NCI-H748 treated with DMSO at 0.1 percent for 48 hours (cell line): Measurements from ENCODE around the gene IGF1.

ENCODE experiments used
- DNase-seq: peaks from one replicate; lab custom pipeline; 2025; lab: John Stamatoyannopoulos, UW

IGF1 gene

DNA sequence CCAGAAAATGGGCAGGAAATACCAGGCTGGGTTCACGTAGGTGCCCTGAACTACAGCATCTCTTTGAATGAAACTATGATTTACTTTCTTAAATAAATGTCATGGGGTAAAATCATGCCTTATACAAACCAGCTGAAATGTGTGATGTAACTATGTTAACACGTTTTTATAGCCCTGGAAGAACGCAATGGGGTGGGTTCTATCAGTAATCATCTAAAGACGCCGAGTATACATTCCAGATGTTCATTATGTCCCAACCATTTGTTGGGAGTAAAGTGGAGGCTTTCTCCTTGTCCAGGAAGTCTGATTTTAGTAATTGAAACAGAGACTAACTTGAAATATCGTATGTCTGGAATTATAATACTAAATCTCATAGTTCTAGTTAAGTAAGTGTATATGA is 16.2 kb upstream of the IGF1 start:
- DNase-seq: no peak

DNA sequence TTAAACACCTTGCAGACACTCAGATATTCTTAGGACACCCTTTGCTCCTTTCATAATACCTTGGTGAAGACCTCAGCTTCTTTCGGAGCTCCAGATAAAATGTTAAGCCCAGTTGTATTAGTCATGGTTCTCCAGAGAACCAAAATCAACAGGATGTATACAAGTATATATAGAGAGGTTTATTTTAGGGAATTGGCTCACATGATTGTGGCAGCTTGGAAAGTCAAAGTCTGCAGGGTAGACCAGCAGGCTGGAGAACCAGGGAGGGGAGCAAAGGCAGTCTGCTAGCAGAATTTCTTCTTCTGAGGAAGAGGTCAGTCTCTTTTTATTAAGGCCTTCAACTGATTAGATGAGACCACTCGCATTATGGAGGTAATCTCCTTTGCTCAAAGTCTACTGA is 6.9 kb upstream of the IGF1 start:
- no peak for DNase-seq

GRCh38 chr12:102486153-102486552 is 5.8 kb upstream of the IGF1 start:
- DNase-seq: no peak

DNA sequence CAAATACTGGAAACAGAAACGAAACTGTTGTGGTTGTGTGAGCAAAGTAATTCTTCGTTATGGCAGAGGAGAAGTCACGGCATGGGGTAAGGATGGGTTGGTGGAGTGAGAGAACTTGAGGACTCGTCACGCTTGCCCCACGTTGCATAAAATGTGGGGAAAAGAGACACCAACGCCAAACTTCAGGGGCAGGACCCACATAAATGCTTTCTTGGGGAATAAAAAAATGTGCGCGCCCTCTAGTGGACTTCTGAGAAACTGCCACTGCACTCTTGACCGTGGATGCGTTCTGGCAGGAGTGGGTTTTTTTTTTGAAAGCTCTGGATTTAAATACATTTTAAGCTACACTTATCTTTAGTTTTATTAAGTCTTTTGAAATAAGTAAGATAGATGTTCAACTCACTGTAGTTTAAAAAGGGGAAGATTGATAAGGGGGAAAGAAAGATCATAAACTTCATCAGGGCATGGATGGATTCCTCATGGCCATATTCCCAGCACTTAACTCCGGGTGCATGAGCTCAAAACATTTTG is 4.1 kb upstream of the IGF1 start:
- peak; percentile 44 for DNase-seq

DNA sequence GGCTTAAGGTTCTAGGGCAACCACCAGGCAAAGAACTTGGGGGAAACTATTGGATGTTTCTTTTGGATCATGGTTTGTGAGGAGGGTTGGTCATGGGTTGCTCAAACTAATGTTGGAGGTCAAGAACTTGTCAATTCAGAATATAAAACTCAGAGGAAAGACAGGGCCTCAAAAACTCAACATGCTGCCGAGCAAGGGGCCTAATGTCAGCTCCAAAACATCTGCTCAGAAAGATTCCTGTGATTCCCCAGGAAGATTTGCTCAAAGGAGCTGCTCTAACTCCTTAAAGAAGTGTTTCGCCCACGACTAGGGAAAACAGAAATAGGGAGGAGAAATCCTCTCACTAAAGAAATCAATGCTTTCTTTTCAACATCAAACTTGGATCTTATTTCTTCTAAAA is 3.7 kb upstream of the IGF1 start:
- DNase-seq: no peak

- no peak for DNase-seq
Measured at GRCh38 chr12:102483466-102483865, 3.1 kb upstream of the IGF1 start.

DNA sequence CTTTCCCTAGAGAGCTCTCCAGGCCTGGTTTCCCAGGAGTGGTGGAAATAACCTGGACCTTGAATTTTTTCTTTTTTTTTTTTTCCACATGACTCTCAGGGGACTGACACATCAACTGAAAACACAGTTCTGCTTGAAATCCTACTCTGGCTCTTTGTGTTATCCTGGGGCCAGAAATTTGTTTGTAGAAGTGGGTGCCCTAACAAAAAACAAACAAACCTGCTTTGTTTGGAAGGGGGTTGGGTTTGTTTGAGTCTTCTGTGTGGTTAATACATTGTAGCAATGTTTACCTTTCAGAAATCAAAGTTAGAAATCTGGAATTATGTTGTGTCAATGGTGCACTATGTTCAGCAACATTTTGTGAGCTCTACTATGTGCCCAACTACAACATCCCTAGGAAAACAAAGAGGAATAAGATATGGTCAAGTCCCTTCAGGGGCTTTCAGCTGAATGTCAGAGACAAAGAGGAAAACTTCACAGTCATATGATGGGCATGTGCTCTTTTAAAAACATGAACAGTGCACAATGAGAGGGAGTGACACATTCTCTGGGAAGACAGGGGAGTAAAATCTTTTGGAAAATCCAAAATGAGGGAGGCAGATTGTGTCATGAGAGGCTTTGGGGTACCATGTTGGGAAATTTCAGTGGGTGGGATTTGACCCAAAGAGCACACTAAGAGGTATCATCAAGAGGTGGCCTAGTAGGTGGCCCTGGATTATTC is 1.5 kb upstream of the IGF1 start:
- no peak for DNase-seq

GRCh38 chr12:102479939-102480338 is 424 bp downstream of the IGF1 start:
- no peak for DNase-seq

DNA sequence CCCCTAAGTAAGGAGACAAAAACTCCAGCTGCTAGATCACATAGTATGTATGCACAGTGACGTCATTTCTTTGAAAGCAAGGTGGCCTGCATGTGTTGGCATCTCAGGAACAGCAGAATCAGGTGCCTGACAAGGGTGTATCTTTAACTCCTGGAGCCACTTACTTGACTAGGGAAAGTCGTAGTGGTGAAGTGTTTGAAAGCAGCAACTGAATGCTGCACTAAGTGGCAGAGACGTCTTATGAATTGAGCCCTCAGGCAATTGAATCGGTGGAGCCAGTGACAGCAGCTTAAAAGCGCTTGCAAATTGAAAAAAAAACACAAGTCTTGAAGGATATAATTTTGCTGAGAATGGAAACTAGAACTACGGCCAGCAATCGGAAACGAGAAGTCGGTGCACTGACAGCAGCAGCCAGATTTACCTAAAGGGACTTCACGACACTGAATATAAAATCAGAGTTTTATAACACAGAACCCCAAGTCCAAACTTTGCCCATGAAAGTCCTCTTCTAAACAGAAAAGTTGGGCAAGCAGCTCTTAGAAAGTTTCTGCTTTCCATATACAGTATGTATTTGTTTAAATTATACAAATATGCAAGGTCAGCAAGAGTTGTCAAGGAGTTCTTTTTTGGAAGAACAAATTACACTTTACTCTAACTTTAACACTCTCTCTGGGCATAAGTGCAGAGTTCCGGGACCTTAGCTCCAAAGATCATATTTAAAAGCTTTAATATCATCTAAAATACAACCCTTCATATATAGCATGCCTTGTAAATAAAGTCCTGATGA is 1.1 kb downstream of the IGF1 start:
- DNase-seq: no peak

DNA sequence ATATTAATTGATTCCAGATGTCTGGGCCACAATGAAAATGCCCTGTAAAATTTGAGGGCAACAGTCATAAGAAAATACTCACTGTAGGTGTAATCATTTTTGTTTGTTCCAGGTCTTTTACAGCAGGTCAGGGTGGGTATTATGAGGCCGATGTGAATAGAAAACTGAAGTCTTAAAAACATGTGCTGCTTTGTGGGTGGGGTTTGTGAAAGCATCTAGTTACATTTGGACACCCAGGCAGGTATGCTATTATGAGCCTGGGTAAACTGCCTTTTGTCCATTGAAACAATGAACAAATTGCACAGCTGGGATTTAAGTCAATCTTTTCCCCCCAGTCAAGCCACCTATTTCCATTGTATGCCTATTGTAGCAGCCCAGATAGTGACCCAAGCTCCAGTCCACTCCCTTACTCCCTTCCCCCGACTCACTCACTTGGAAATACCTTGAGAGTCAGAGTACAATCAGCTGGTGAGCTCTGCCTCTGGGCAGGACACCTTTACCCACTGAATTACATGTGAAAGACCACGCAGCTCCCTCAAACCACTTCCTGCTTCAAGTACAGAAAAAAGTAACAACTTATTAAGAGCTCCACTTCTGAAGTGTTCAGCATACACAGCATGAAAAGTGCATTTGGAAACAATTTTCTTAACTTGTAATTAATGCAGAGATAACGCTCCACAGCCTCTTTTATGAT is 1.8 kb downstream of the IGF1 start:
- peak; percentile 92 for DNase-seq

DNA sequence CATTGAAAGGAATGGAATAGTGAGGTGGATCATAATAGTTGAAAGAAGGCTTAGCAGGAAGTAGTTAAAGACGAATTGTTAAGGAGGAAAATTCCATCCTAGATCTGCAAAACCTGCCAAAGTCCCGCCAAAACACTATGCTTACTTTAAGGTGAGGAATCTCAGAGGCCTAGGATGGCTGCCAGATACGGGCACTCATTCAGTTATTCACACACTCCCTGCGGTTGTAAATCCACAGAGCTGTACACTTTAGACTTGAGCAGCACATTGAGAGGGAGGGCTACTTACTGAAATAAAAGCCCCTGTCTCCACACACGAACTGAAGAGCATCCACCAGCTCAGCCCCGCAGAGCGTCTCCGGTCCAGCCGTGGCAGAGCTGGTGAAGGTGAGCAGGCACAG is 5.0 kb downstream of the IGF1 start:
- DNase-seq: no peak

GRCh38 chr12:102474438-102475064 is 5.8 kb downstream of the IGF1 start:
- DNase-seq: no peak

GRCh38 chr12:102472496-102472895 is 7.9 kb downstream of the IGF1 start:
- DNase-seq: no peak

DNA sequence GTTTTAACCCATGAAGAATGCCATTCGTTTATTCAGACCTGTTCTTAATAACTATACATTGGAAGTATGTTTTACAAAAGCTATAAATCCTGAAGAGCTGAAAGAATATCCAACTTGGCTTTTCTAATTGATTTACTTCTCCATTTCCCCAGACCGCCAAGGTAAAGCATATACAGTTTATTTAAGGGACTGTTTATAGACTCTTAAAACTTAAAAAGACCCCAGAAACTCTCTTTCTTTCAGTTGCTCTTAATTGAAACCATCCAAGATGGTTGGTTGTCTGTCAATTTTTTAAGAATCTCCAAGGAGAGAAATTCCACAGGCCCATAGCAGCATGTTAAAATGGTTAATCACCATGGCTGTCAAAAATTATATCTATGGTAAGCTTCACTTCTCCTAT is 8.8 kb downstream of the IGF1 start:
- DNase-seq: no peak

DNA sequence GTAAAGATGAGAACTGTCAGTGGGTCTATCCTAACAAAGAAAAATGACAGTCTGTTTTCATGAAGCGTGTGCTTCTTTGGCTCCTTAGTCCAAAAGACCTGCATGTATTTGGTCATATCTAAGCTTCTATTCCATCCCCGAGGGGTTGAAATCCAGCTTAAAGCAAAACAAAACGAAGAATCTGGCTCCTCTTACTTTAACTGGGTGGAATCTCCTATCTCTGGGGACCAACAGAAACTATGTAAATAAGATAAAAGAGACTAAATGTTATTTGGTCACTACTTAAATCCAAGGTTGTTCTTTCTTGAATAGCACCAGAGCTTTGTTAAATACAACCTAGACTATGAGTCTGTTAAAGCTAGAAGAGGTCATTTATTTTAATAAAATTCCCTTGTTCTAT is 9.4 kb downstream of the IGF1 start:
- DNase-seq: no peak

- no peak for DNase-seq
Measured at GRCh38 chr12:102468261-102468915, 12.0 kb downstream of the IGF1 start.

- DNase-seq: no peak
Measured at GRCh38 chr12:102465762-102466560, 14.4 kb downstream of the IGF1 start.

DNA sequence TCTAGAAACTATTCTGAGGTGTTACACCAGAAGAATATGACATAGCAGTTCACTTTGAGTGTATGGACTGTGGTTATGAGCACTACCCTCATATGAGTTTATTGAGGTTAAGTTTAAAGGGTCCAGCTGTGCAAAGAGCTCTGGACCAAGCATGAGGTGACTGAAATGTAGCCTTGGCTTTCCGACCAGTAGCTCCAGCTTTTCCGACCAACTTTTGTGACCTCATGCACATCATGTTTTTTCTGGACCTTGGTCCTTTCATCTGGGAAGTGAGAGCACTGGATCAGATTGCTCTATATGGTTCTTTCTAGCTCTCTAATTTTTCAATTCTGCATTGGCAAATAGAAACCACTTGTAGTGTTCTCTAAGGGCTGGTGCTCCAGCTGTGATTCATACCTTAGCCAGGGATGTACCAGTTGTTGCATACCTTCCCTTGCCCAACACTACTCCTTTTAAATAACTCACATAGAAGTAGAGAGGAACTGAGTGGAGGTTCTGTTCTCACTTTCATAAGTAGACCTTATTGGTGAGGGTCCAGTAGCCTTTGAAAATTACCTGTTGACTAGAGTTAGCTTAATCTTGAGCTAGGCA is 16.6 kb downstream of the IGF1 start:
- DNase-seq: no peak

DNA sequence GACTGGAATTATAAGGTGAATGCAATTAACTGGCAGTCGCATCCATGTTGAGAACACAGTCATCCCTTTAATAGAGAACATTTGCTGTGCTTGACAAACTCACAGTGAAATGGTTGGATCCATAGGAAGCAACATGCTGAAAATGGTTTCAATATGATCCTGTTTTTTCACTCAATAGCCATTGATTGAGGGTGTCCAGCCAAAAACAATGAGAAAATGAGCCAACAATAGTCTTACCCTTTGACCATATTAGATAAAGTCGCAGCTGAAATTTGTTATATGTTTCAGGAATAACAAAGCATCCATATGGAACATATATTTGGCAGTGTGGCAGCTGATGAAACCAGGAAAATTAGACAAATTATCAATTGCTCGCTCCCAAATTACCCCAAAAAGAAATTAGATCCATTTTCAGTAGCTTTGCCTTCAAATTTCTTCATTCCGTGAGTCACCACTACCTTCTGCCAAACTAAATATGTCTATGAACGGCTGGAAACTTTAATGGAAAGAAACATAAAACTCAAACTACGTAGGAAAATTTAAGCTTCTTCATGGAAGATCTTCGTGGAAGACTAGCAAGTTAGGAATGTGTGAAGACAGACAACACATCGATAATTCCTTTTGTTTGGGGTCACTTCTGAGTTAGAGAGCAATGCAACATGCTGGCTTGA is 17.4 kb downstream of the IGF1 start:
- DNase-seq: no peak

- DNase-seq: no peak
Measured at GRCh38 chr12:102462386-102462785, 18.0 kb downstream of the IGF1 start.
